GM21447 (cell line): Measurements from ENCODE around the gene TBX1.

ENCODE experiments used
- ATAC-seq: cut with Tn5 transposase; IDR thresholded peaks from one replicate; pipeline ENCODE4 v1.9.1; 2021; ENCODE audit not compliant: unreplicated experiment

Gene TBX1

DNA sequence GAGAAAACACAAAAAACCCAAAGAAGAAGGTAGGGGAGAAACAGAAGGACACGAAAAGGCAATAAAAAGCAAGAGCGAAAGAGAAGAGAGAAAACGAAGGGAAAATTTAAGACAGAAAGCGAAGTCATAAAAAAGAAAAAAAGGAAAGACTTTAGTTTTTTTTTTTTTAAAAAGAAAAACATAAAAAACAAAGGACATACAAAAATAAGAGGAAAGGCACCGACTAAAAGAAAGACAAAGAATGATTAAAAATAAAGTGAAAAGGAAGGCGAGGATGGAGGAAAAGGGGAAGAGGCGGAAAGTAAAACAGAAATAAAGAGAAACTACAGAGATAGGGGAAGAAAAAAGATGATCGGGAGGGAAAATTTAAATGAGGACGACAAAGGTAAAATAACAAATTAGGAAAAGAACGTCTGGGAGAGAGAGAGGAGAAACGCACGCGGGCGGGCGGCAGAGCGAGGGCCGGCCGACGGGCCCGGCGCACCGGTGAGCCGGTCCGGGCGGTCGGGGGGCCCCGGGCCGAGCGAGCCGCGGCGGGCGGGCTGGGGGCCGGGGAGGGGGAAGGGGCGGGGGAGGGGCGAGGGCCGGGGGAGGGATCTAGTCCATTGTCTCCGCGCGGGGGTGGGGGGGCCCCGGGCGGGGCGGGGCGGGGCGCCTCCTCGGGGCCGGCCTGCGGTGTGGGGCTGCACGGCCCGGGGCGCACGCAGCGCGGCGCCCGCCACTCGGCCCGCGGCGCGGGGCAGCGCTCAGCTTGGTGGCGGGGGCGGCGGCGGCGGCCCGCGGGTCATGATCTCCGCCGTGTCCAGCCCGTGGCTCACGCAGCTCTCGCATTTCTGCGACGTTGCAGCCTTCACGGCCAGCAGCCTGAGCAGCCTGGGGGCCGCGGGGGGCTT lies at the start of gene TBX1:
Gene TBX1, plus strand, starts transcription at position 721 of the 893 bp plus-strand sequence. Its CDS starts 66 bp downstream, at position 787.
- no peak for ATAC-seq

DNA sequence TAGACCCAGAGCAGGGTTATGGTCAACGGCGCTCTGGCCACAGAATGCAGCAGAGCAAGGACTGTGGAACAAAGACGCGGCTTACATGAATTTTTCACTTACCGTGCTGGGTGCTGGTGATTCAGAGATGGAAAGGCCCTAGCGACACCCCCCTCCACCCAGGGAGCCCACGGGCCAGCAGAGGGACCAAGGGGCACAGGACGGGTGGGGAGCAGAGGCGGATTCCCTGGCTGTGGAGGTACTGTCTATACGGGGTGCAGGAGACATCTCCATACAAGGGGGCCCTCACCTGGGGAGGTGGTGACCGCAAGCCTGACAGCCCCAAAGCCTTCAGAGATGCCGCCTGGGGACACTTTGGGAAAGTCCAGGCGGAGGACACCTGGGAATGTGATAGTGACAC lies 47.3 kb upstream of the TBX1 start:
- no peak for ATAC-seq

DNA sequence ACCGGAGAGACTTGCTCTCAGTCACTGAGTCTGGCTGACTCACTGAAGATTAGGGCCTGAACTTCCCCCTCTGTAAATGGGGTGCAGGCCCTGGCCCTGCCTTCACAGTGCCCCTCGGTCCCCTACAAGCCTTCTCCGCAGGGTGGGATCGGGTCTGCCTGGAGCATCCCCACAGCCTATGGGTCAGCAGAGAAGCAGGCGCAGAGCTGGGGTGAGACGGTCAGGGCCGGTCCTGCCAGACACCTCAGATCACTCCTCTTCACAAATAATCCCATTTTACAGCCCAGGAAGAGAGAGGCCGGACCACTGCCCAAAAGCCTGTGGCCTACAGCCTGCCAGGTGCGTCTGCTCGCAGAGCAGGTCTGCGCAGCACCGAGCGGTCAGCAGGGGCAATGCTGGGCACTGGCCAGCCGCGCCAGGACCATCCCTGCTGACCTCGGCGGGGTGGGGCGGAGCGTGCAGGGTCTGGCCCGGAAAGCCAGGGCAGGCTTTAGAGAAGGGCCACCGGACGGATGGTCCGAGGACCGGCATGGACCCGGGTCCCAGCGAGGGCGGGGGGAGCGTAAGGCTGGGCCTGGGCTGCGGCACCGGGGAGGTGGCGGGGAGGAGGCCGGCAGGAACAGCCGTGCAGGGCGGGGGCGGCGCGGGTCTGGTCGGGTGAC lies 46.8 kb upstream of the TBX1 start:
- ATAC-seq: no peak

DNA sequence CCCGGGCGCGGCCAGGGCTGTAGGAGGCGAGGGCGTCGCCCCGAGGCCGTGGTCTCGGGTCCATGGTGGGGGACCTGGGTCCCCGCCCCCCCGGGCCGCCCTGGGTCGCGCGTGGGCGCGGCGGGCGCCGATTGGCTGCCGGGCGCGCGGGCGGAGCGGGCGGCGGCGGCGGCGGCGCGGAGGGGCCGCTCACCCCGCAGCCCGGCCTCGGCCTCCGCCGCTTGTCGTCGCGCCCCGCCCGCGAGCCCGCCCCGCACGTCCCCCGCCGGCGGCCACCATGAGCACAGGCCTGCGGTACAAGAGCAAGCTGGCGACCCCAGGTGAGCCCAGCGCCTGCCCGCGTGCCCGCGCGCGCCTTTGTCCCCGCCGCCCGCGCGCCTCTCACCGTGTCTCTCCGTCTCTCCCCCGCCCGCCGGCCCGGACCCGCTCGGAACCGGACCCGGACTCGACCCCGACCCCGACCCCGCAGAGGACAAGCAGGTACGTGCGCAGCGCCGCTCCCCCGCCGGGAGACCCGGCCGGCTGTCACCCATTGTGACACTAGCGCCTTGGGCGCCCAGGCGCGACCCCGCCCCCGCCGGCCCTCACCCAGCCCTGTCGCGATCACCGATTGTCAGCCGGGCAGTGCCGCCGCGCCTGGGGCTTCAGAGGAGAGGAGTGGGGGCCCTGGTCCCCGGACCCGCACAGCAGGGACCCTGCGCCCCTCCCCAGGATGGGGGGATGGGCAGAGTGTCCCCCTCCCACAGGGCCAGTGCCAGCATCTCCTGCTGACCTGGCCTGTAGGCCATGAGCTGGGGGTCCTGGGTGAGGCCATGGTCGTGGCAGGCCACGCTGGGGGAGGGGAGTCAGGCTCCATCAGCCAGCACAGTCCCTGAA lies 46.0 kb upstream of the TBX1 start, which contains the start of gene SEPTIN5:
Gene SEPTIN5, plus strand, starts transcription at position 192 of the 876 bp plus-strand sequence. Its CDS starts 86 bp downstream, at position 278.
- no peak for ATAC-seq

DNA sequence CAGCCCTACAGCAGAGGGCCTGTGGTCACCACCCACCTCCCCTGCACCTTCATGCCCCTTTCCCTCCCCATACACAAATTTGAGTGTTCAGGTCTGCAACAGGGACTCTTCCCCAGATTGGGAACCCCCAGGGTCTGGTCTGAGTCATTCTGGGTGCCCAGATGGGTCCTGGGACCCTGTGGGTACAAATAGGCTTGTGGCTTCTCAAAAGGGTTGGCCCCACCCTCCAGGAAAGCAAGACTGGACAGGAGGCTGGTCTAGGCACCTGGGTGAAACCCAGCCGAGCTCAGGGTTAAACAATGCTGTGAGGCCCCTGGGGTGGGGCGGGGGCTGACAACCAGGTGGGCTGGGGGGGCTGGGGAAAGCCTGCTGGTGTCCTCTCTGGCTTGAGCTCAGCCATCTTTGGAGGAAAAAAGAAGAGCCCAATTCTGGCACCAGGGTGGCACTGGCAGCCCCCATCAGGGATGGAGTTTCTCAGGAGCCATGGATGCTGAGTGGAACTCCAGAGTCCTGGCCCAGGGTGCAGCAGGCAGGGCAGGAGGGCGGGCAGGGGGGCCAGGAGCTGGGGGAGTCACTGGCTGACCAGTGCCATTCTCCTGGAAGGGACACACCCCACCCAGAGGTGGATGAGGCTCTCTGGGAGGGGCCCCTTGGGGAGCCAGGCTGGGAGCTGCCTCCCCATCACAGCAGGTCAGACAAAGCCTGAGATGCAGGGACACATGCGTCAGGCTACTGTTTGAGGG lies 45.2 kb upstream of the TBX1 start:
- no peak for ATAC-seq

DNA sequence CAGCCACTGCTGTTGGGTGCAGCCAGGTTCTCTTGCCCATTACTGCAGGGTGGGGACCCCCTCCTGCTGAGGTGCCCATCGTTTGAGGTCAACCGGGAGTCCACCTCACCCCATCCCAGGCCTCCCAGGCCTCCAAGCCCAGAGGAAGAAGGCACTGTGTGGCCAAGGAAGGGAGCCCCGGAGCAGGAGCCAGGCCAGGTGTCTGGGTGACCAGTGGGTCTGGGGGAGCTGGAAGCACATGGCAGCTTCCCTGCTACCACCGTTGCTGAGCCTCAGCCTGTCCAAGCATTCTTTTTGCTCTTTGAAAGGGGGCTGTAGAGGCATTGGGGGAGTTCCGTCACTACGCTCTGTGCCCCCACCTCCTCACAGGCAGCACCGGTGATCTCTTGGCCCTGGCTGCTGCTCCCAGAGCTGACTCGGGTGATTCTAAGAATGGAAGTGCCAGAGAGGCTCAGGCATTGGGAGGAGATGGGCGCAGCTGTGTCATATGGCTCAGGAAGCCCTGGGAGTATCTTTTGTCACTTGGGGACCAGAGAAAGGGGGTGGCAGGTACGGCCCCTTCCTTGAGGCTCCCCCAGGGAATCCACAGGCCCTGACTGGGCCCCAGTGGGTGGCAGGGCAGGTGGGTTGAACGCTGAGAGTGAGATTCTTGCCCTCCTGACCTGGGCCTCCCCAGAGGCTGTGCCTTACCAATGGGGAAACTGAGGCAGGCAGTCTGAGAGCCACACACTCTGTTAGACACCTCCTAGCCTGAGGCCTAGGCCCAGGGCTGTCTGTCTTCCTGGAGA lies 44.3 kb upstream of the TBX1 start:
- ATAC-seq: no peak

DNA sequence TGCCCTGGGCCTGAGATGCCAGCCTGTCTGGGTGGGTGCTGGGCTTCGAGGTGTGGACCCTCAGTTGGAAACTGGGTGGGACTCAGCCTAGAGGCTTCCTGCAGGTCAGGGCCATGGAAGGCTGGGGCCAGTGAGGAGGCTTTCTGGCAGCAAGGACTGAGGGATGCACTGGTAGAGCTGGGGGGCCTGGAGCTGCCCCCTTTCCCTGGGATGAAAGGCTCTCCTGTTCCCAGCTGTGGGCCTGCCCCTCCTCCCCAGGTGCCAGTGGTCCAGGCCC lies 43.8 kb upstream of the TBX1 start:
- ATAC-seq: no peak

DNA sequence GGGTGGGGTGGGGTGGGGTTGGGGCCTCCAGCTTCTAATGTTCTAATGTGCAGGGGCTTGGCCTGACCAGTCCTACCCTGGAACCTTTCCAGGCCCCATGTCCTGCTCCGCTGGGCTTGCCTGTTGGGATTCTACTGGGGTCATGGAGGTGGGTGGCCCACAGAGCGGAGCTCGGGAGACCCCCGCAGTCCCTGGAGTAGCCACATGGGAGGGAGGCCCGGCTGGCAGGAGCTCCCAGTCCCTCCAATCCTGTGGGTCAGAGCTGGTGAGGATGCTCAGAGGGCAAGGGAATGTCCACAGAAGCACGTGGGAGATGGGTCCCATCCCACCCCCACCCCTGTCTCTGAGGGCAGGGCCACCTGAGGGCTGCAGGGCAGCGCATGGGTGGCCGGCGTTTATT lies 43.4 kb upstream of the TBX1 start:
- ATAC-seq: no peak

DNA sequence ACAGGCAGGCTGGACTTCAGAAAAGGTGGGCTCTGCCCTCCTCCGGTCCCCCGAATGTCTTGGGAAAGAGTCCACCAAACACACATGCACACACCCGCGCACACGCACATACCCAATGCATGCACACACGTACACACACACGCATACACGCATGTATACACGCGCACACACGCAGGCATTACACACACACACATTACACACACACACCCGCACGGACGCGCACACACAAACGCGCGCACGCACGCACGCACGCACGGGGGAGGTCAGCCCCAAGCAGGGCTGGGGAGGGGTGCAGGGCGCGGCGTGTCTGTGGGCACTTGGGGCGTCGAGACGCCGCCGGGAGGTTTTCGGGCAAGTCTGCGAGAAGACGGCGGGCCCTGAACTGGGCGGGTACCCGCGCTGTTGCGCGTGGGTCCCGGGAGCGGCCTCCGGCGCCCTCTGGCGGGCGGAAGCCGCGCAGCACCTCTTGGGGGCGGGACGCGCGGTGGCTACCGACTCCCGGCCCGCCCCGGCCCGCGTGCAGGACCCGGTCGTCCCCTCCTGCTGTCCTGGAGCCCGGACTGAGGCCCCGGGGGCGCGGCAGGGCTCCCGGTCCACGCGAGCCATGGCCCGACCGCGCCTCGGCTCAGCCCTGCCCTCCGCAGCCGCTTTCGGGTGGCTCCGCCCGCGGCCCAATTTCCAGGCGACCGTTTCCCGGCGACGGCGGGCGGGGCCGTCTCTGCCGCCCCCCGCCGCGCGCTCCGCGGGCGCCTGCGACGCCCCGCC lies 42.7 kb upstream of the TBX1 start:
- ATAC-seq: peak; percentile 54

DNA sequence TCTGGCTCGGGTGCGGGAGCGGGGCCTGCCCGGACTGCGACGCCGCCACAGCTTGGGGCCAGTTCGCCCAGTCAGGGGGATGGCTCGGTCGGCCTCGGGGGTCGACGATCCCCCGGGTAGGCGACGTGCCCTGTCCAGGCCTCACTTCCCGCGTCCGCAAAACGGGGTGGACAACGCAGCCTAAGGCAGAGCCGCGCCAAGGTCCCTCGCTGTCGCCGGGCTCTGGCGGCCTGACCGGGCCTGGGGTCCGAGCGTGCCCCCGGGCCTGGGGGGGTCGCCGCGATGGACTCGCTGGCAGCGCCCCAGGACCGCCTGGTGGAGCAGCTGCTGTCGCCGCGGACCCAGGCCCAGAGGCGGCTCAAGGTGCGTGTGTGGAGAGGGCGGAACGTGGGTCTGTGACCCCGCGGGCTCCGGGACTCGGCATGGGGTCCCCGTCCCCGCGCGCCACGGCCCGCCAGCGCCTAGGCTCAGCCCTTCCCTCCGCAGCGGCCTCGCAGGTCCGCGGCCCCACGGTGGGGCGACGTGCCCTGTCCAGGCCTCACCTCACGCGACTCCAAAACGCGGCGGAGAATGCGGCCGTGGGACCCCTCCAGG lies 42.0 kb upstream of the TBX1 start:
- ATAC-seq: no peak

DNA sequence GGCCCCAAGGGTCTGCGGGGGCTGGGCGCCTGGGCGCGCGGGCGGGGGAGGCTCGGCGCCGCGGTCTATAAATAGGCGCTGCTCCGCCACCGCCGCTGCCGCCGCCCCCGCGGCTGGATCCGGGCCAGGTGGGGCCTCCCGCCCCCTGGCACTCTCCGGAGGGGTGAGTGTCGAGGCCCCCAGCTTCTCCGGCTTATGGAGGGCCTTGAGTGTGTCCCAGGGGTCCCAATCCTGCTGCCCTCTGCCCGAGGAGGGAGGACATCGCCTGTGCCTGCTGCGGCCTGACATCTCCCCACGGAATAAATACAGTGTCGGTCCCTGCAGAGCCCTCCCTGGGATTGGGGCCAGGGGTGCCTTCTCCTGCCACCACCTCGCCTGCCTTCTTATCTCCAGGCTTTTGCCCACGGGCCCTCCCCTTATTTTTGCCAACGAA lies 41.5 kb upstream of the TBX1 start:
- no peak for ATAC-seq

DNA sequence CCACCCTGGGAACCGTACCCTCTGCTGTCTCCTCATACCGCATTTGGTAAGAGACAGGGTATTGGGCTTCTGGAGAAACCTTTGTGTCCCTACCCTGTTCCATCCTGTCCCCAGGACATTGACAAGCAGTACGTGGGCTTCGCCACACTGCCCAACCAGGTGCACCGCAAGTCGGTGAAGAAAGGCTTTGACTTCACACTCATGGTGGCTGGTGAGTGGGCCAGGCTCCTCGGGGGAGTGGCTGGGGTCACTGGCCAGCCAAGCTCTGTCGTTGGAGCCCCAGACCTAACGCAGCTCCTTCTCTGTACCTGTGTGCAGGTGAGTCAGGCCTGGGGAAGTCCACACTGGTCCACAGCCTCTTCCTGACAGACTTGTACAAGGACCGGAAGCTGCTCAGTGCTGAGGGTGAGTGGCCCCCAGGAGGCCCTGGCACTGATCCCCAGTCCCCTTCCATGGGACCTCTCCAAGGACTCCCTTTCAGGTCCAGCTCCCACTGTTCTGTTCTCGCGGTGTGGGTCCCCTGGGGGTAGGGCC lies 41.0 kb upstream of the TBX1 start:
- ATAC-seq: no peak

DNA sequence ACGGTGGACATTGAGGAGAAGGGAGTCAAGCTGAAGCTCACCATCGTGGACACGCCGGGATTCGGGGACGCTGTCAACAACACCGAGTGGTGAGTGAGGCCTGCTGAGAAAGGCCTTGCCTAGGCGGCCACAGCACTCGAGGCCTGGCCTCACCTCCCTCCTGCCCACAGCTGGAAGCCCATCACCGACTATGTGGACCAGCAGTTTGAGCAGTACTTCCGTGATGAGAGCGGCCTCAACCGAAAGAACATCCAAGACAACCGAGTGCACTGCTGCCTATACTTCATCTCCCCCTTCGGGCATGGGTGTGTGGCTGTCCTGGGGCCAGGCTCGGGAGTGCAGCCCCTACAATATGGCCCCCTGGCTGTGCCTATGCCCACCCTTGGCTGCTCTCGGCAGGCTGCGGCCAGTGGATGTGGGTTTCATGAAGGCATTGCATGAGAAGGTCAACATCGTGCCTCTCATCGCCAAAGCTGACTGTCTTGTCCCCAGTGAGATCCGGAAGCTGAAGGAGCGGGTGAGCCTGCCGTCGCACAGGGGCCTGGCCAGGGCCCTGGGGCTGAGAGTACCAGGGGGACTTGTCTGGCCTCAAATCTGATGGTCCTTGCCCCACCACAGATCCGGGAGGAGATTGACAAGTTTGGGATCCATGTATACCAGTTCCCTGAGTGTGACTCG lies 40.3 kb upstream of the TBX1 start:
- ATAC-seq: no peak

DNA sequence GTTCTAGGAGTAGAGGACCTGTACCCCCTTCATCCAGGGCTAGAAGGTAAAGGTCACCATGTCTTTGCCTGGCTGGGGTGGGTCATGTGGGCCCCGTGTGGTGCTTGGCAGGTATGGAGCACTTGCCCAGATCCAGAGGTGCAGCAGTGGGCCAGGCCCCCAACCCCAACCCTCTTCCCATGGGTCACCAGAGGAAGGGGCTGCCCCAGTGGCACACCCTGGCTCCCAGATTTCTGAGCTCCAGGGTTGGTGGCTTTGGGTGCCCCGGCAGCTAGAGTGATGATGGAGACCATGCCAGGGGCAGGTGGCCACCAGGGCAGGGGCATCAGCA lies 39.6 kb upstream of the TBX1 start:
- no peak for ATAC-seq

DNA sequence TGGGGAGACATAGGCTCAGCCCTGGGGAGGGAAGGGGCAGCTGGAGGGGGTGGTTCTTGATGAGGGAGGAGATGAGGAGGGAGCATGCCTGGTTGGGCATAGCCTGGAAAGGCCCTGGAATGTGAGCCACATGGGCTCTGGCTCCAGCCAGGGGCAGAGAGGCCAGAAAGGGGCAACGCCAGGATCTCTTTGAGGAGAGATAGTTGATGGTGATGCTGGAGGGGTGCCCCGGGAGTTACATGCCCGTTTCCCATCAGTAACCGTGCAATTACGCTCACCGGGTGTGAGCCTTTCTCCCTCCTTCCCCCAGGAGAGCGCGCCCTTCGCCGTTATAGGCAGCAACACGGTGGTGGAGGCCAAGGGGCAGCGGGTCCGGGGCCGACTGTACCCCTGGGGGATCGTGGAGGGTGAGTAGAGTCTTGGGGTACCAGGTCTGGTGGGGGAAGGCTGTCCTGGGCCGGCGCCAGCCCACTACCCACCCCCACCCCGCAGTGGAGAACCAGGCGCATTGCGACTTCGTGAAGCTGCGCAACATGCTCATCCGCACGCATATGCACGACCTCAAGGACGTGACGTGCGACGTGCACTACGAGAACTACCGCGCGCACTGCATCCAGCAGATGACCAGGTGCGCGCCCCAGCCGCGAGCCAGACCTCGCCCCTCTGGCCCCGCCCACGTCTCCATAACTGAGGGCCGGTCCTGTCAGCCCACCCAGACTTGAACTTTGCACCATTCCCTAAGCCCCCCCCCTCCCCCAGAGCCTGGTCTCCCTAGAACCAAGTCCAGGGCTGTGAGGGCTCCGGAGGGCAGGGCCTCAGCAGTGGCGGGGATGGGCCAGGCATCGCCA lies 39.0 kb upstream of the TBX1 start:
- ATAC-seq: no peak

DNA sequence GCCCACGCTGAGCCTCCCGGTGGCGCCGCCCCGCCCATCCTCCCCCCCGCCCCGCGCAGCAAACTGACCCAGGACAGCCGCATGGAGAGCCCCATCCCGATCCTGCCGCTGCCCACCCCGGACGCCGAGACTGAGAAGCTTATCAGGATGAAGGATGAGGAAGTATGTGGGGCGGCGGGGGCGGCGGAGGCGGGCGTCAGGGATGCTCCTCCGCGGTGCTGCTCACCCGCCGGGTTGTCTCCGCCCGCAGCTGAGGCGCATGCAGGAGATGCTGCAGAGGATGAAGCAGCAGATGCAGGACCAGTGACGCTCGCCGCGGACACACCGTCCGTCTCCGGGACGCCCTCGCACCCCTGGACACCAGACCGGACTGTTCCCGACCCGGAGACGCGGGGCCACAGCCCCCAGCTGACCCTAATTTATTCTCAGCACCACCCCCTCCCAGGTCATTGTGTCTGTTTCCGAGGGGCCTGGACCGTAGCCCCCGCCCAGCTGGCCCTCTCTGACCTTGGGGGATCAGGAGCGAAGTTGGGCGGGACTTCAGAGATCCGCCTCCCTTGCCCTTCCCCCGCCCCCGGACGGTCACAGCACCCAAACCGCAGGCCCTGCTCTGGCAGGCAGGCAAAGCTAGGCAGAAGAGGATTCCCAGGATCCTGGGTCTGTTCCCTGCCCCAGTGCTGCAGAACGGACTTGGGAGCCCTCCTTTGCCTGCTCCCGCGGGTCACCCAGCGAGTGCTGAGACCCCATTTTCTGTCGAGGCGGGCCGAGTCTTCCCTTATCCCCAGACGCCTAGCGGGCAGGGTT lies 38.2 kb upstream of the TBX1 start:
- ATAC-seq: no peak

DNA sequence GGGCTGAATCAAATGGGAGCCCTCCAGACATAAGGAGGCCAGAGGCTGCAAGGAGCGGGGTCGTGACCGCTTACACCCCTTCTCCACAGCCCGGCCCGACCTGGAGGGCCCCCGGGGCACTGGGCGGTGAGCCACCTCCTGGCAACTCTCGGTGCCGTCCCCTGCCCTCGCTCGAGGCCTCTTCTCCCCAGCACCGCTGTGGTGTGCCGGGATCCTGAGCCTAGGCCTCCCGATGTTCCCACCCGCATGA lies 37.7 kb upstream of the TBX1 start:
- ATAC-seq: no peak
